Activated effector memory CD4-positive, alpha-beta T cell treated with Interleukin-2 at 50 U/mL for 16 hours (primary cell): Measurements from ENCODE around the gene HDAC10.

Experiments
- DNase-seq: peaks from one replicate; pipeline ENCODE4 v3.0.0-alpha.2; 2020

HDAC10 gene

GRCh38 chr22:50197856-50198623 lies 53.0 kb downstream of the HDAC10 start:
- DNase-seq: no peak

- no peak for DNase-seq
Measured at GRCh38 chr22:50197000-50197800, 53.9 kb downstream of the HDAC10 start.

- no peak for DNase-seq
Measured at GRCh38 chr22:50196256-50196655, 54.8 kb downstream of the HDAC10 start.
